HCT116 (cell line): ENCODE results near the gene PLPP7. TPM values are rescaled to one million over a fixed set of nuclear protein-coding genes. Genes with fewer than 3 reads are reported as not detected.

Experiments
- ATF3 ChIP-seq: IDR thresholded peaks from 2 replicates; pipeline ENCODE4 v1.6.1; 2012
- EZH2 ChIP-seq: fragments of 200-600 bp; sonication (generic); IDR thresholded peaks from 2 replicates; pipeline ENCODE4 v1.6.1; 2017; ENCODE audit warnings: antibody characterized with exemption, mixed run types
- EZH2phosphoT487 ChIP-seq: fragments of 200-600 bp; IDR thresholded peaks from 2 replicates; pipeline ENCODE4 v1.6.1; 2018; ENCODE audit warnings: antibody characterized with exemption, borderline replicate concordance
- REST ChIP-seq: IDR thresholded peaks from 2 replicates; pipeline ENCODE4 v1.6.1; 2012; ENCODE audit warnings: low read depth
- SIN3A ChIP-seq: IDR thresholded peaks from 2 replicates; pipeline ENCODE4 v1.6.1; 2012; ENCODE audit warnings: low read depth
- TCF7L2 ChIP-seq: IDR thresholded peaks from 2 replicates; pipeline ENCODE4 v1.7.0; 2011; ENCODE audit warnings: borderline replicate concordance, inconsistent platforms; ENCODE audit not compliant: insufficient read depth, insufficient read length; ENCODE audit errors: extremely low read depth
- ZBTB33 ChIP-seq: IDR thresholded peaks from 2 replicates; pipeline ENCODE4 v1.6.1; 2011; ENCODE audit warnings: mild to moderate bottlenecking, low read length, moderate library complexity; ENCODE audit not compliant: insufficient replicate concordance; ENCODE audit errors: extremely low read depth
- total RNA-seq: library from RNA; stranded (reverse); gene quantifications from one replicate; pipeline ENCODE4 v1.2.1, GENCODE V29; 2021; ENCODE audit not compliant: unreplicated experiment

Gene PLPP7
- total RNA-seq, 1 experiment from 2014 or later = 0.37 TPM

- TF ChIP-seq REST (no peak), TCF7L2 (no peak), ZBTB33 (no peak), EZH2phosphoT487 (no peak), SIN3A (no peak), ATF3 (no peak), EZH2 (no peak)
Measured at GRCh38 chr9:131255676-131256197, 33.8 kb upstream of the PLPP7 start (continued).
